AG04449 (cell line): ENCODE data around the gene CYP4F8.

Experiments used
- CTCF ChIA-PET: fragments of 350-600 bp; formaldehyde crosslinking; extraction: SDS; loops from one replicate; lab custom pipeline; 2021; ENCODE audit warnings: antibody characterized with exemption; lab: Yijun Ruan, JAX
- POLR2A ChIA-PET: fragments of 400-600, 350-600 bp; formaldehyde crosslinking; extraction: SDS; loops from one replicate; lab custom pipeline; 2020; ENCODE audit warnings: antibody characterized with exemption, inconsistent platforms; lab: Yijun Ruan, JAX
- DNase-seq: peaks from one replicate; pipeline ENCODE4 v3.0.0-alpha.2; 2010; ENCODE audit warnings: low read depth, low spot score
- H3K4me3 ChIP-seq: 2 replicates; pipeline ENCODE4 v1.5.1; 2011; ENCODE audit warnings: low read depth, mild to moderate bottlenecking, control low read depth, low read length
- CTCF ChIP-seq: IDR thresholded peaks from one replicate; pipeline ENCODE4 v1.5.1; 2011; ENCODE audit warnings: mild to moderate bottlenecking, moderate library complexity, low read length, control low read depth, inconsistent platforms; ENCODE audit not compliant: insufficient read depth; ENCODE audit errors: missing control alignments

CYP4F8 gene

GRCh38 chr19:15616627-15617270 is 1.7 kb downstream of the CYP4F8 start:
- H3K4me3 ChIP-seq = no peak overlapping the region
- DNase-seq = no peak
- ChIA-PET CTCF (no interaction called here), POLR2A (no interaction called here)
- no peak for TF ChIP-seq CTCF

GRCh38 chr19:15618321-15618720 is 3.3 kb downstream of the CYP4F8 start:
- DNase-seq = no peak
- H3K4me3 ChIP-seq = no peak overlapping the region
- TF ChIP-seq CTCF = no peak
- ChIA-PET CTCF (no interaction called here), POLR2A (no interaction called here)

GRCh38 chr19:15621801-15622200 is 6.8 kb downstream of the CYP4F8 start:
- no peak overlapping the region for H3K4me3 ChIP-seq
- DNase-seq = no peak
- CTCF ChIA-PET = no interaction called here
- TF ChIP-seq CTCF = no peak
- POLR2A ChIA-PET = no interaction called here

- ChIA-PET CTCF (no interaction called here), POLR2A (no interaction called here)
- TF ChIP-seq CTCF = no peak
- no peak overlapping the region for H3K4me3 ChIP-seq
- no peak for DNase-seq
Measured at GRCh38 chr19:15622991-15623390, 8.0 kb downstream of the CYP4F8 start.

- no peak for DNase-seq
- CTCF ChIA-PET = no interaction called here
- TF ChIP-seq CTCF = no peak
- POLR2A ChIA-PET = no interaction called here
- H3K4me3 ChIP-seq = no peak overlapping the region
Measured at GRCh38 chr19:15623711-15624318, 8.8 kb downstream of the CYP4F8 start.

GRCh38 chr19:15628236-15629002 is 13.4 kb downstream of the CYP4F8 start:
- no peak overlapping the region for H3K4me3 ChIP-seq
- no peak for DNase-seq
- POLR2A ChIA-PET = no interaction called here
- no peak for TF ChIP-seq CTCF
- CTCF ChIA-PET = interaction anchor here (0.6 kb wide), 1 partner anchor 557 kb away, joined by 4 read pairs; the partner anchor contains the start of gene FAM32A
